22Rv1 (cell line): ENCODE results near the gene ARL10.

Source experiments
- ZFX ChIP-seq: fragments of 450-650 bp; IDR thresholded peaks from 2 replicates; pipeline ENCODE4 v1.6.1; 2017; ENCODE audit warnings: antibody characterized with exemption, borderline replicate concordance
- TF ChIP-seq, protein P1 (sequence below): fragments of 450-650 bp; IDR thresholded peaks from 2 replicates; pipeline ENCODE4 v1.5.1; 2017; ENCODE audit warnings: mild to moderate bottlenecking

- TF ChIP-seq, protein P1, sequence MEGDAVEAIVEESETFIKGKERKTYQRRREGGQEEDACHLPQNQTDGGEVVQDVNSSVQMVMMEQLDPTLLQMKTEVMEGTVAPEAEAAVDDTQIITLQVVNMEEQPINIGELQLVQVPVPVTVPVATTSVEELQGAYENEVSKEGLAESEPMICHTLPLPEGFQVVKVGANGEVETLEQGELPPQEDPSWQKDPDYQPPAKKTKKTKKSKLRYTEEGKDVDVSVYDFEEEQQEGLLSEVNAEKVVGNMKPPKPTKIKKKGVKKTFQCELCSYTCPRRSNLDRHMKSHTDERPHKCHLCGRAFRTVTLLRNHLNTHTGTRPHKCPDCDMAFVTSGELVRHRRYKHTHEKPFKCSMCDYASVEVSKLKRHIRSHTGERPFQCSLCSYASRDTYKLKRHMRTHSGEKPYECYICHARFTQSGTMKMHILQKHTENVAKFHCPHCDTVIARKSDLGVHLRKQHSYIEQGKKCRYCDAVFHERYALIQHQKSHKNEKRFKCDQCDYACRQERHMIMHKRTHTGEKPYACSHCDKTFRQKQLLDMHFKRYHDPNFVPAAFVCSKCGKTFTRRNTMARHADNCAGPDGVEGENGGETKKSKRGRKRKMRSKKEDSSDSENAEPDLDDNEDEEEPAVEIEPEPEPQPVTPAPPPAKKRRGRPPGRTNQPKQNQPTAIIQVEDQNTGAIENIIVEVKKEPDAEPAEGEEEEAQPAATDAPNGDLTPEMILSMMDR, result no peak
- no peak for TF ChIP-seq ZFX
Measured at GRCh38 chr5:176355400-176356178, 9.7 kb upstream of the ARL10 start.
